Neuronal stem cell (in vitro differentiated cells): ENCODE results near the gene MAPT.
A peak's percentile ranks its signal among the peaks of the same experiment; 100 is the strongest.

Experiments used
- DNase-seq: peaks from one replicate; pipeline ENCODE4 v3.0.0-alpha.2; 2013; ENCODE audit warnings: low spot score
- H2AFZ ChIP-seq: one replicate; pipeline ENCODE4 v1.6.1; 2013; ENCODE audit warnings: mild to moderate bottlenecking, low read length, inconsistent platforms
- H2AK5ac ChIP-seq: 2 replicates; pipeline ENCODE4 v1.6.1; 2013; ENCODE audit warnings: low read depth, mild to moderate bottlenecking, inconsistent platforms, low read length, moderate library complexity, mixed read lengths
- H2BK120ac ChIP-seq: 2 replicates; pipeline ENCODE4 v1.6.1; 2013; ENCODE audit warnings: low read depth, mild to moderate bottlenecking, inconsistent platforms, low read length, moderate library complexity, mixed read lengths
- H2BK12ac ChIP-seq: one replicate; pipeline ENCODE4 v1.6.1; 2013; ENCODE audit warnings: low read length, inconsistent platforms
- H2BK15ac ChIP-seq: 2 replicates; pipeline ENCODE4 v1.6.1; 2013; ENCODE audit warnings: mild to moderate bottlenecking, low read length, inconsistent platforms, mixed read lengths
- H2BK5ac ChIP-seq: one replicate; pipeline ENCODE4 v1.6.1; 2013; ENCODE audit warnings: inconsistent platforms, mild to moderate bottlenecking, low read length, moderate library complexity
- H3K14ac ChIP-seq: one replicate; pipeline ENCODE4 v1.6.1; 2013; ENCODE audit warnings: low read length, inconsistent platforms
- H3K18ac ChIP-seq: 2 replicates; pipeline ENCODE4 v1.6.1; 2013; ENCODE audit warnings: low read length, inconsistent platforms
- H3K23ac ChIP-seq: 2 replicates; pipeline ENCODE4 v1.6.1; 2013; ENCODE audit warnings: low read depth, mild to moderate bottlenecking, mixed read lengths, low read length, inconsistent platforms; ENCODE audit not compliant: poor library complexity
- H3K27ac ChIP-seq: replicated peaks from 3 replicates; pipeline ENCODE4 v1.5.1; 2013; ENCODE audit warnings: low read length, inconsistent platforms
- H3K27me3 ChIP-seq, 3 experiments: 2 replicates each; pipeline ENCODE4 v1.6.1; 2013; ENCODE audit warnings: low read length in 3 of 3, mild to moderate bottlenecking in 2 of 3, inconsistent platforms in 1 of 3, low read depth in 1 of 3, mixed read lengths in 1 of 3, moderate library complexity in 1 of 3; ENCODE audit not compliant: control insufficient read depth in 3 of 3, insufficient read depth in 3 of 3
- H3K36me3 ChIP-seq, 2 donors: replicated peaks in 1 of 2; 2 replicates each; pipeline ENCODE4 v1.6.1; 2013; ENCODE audit warnings: low read length in 2 of 2; ENCODE audit not compliant: control insufficient read depth in 2 of 2, insufficient read depth in 2 of 2
- H3K4ac ChIP-seq: 2 replicates; pipeline ENCODE4 v1.6.1; 2013; ENCODE audit warnings: inconsistent platforms, mild to moderate bottlenecking, low read length, moderate library complexity
- H3K4me1 ChIP-seq, 2 donors: 1 replicate in 1 of 2; 2 replicates in 1 of 2; pipeline ENCODE4 v1.6.1; 2013; ENCODE audit warnings: low read length in 2 of 2, low read depth in 1 of 2; ENCODE audit not compliant: control insufficient read depth in 2 of 2, insufficient read depth in 1 of 2
- H3K4me2 ChIP-seq: one replicate; pipeline ENCODE4 v1.6.1; 2013; ENCODE audit warnings: mild to moderate bottlenecking, low read length, inconsistent platforms; ENCODE audit not compliant: insufficient read depth, poor library complexity, severe bottlenecking
- H3K4me3 ChIP-seq, 2 donors: 2 replicates each; pipeline ENCODE4 v1.5.1; 2013; ENCODE audit warnings: low read length in 2 of 2, mild to moderate bottlenecking in 2 of 2, inconsistent platforms in 1 of 2, moderate library complexity in 1 of 2
- H3K79me1 ChIP-seq: one replicate; pipeline ENCODE4 v1.6.1; 2013; ENCODE audit warnings: low read depth, mild to moderate bottlenecking, inconsistent platforms, low read length, moderate library complexity
- H3K9ac ChIP-seq: one replicate; pipeline ENCODE4 v1.6.1; 2013; ENCODE audit warnings: mild to moderate bottlenecking, low read depth, low read length, inconsistent platforms; ENCODE audit not compliant: poor library complexity
- H3K9me3 ChIP-seq, 2 donors: replicated peaks in 1 of 2; 2 replicates each; pipeline versions ENCODE3 to v1.6.1; 2013; ENCODE audit warnings: low read length in 2 of 2, mild to moderate bottlenecking in 2 of 2, inconsistent platforms in 1 of 2, low read depth in 1 of 2, mixed read lengths in 1 of 2, moderate library complexity in 1 of 2; ENCODE audit not compliant: control insufficient read depth in 2 of 2, insufficient read depth in 1 of 2
- H4K8ac ChIP-seq: one replicate; pipeline ENCODE4 v1.6.1; 2013; ENCODE audit warnings: low read depth, mild to moderate bottlenecking, inconsistent platforms, low read length, moderate library complexity
- H4K91ac ChIP-seq: one replicate; pipeline ENCODE4 v1.6.1; 2013; ENCODE audit warnings: low read length, low read depth, mild to moderate bottlenecking, inconsistent platforms; ENCODE audit not compliant: poor library complexity
- WGBS, 2 donors: extraction: QIAGEN DNeasy Blood & Tissue Kit; methylation state at CpG; one replicate each; pipeline ENCODE4 v1.1.7; 2013; ENCODE audit warnings: missing lambda C conversion rate in 2 of 2, mixed read lengths in 1 of 2; ENCODE audit not compliant: insufficient read length in 2 of 2, insufficient replicate concordance in 1 of 2; ENCODE audit errors: extremely low coverage in 2 of 2; 5-methylcytosine and 5-hydroxymethylcytosine counted together

Gene MAPT

GRCh38 chr17:45848405-45848804, 45.9 kb upstream of the MAPT start:
- Histone ChIP-seq H2BK12ac (no peak overlapping the region), H2AK5ac (no peak overlapping the region), H3K9me3 (no peaks in the 10 kb centered on the region), H3K18ac (no peak overlapping the region), H3K4me3 (no peak overlapping the region), H3K27ac (no peak overlapping the region), H3K23ac (no peak overlapping the region), H2BK120ac (no peak overlapping the region), H3K4me2 (no peak overlapping the region), H3K9ac (no peak overlapping the region), H3K79me1 (no peaks in the 10 kb centered on the region), H3K4ac (no peak overlapping the region), H2BK5ac (no peak overlapping the region), H3K36me3 (no peaks in the 10 kb centered on the region), H4K91ac (no peak overlapping the region), H3K14ac (no peak overlapping the region), H2BK15ac (no peak overlapping the region), H2AFZ (no peak overlapping the region), H3K4me1 (no peaks in the 10 kb centered on the region), H3K27me3 (peaks cover 0 to 5% (median 0%) of the 10 kb centered on the region in 3 experiments), H4K8ac (no peak overlapping the region)
- DNase-seq = no peak
- WGBS, 2 donors = no CpG with 5 or more reads among the region's 9 CpGs

- Histone ChIP-seq H3K14ac (no peak overlapping the region), H3K23ac (no peak overlapping the region), H3K18ac (no peak overlapping the region), H3K27ac (no peak overlapping the region), H2AFZ (no peak overlapping the region), H3K9me3 (no peaks in the 10 kb centered on the region), H3K79me1 (no peaks in the 10 kb centered on the region), H4K8ac (no peak overlapping the region), H3K4me2 (no peak overlapping the region), H2BK5ac (no peak overlapping the region), H4K91ac (no peak overlapping the region), H3K27me3 (peaks cover 0 to 5% (median 0%) of the 10 kb centered on the region in 3 experiments), H2BK15ac (no peak overlapping the region), H2BK120ac (no peak overlapping the region), H3K9ac (peak overlapping the region; percentile 7), H3K36me3 (no peaks in the 10 kb centered on the region), H3K4me3 (no peak overlapping the region), H2BK12ac (no peak overlapping the region), H3K4ac (no peak overlapping the region), H3K4me1 (no peaks in the 10 kb centered on the region), H2AK5ac (peak overlapping the region; percentile 18)
- no peak for DNase-seq
- no CpG with 5 or more reads among the region's 15 CpGs for WGBS, 2 donors
These were observed 45.4 kb upstream of the MAPT start for GRCh38 chr17:45848868-45849535.

- DNase-seq = no peak
- H3K4me1 ChIP-seq = no peaks in the 10 kb centered on the region
- WGBS, 2 donors = no CpG with 5 or more reads among the region's 7 CpGs
These were observed 44.8 kb upstream of the MAPT start for GRCh38 chr17:45849536-45849990.

GRCh38 chr17:45850011-45850410, 44.3 kb upstream of the MAPT start:
- H3K4me2 ChIP-seq = no peak overlapping the region
- H2BK15ac ChIP-seq = no peak overlapping the region
- no peak overlapping the region for H4K91ac ChIP-seq
- H3K4me3 ChIP-seq = no peak overlapping the region
- no peak overlapping the region for H4K8ac ChIP-seq
- no peak overlapping the region for H2AFZ ChIP-seq
- DNase-seq = no peak
- no peaks in the 10 kb centered on the region for H3K9me3 ChIP-seq
- H2BK12ac ChIP-seq = no peak overlapping the region
- no peaks in the 10 kb centered on the region for H3K36me3 ChIP-seq
- no peak overlapping the region for H2AK5ac ChIP-seq
- no peak overlapping the region for H3K27ac ChIP-seq
- no peak overlapping the region for H3K23ac ChIP-seq
- H3K9ac ChIP-seq = no peak overlapping the region
- no peak overlapping the region for H3K4ac ChIP-seq
- H3K79me1 ChIP-seq = no peaks in the 10 kb centered on the region
- H3K27me3 ChIP-seq = peaks cover 0 to 5% (median 0%) of the 10 kb centered on the region in 3 experiments
- H3K14ac ChIP-seq = no peak overlapping the region
- no peak overlapping the region for H2BK120ac ChIP-seq
- H3K18ac ChIP-seq = no peak overlapping the region
- WGBS, 2 donors = no CpG with 5 or more reads among the region's 4 CpGs
- H3K4me1 ChIP-seq = no peaks in the 10 kb centered on the region
- no peak overlapping the region for H2BK5ac ChIP-seq

More at GRCh38 chr17:45849536-45849990, 44.8 kb upstream of the MAPT start:
- H3K18ac ChIP-seq = no peak overlapping the region
- H2AK5ac ChIP-seq = peak overlapping the region; percentile 18
- H3K4me2 ChIP-seq = no peak overlapping the region
- H3K36me3 ChIP-seq = no peaks in the 10 kb centered on the region
- H3K9me3 ChIP-seq = no peaks in the 10 kb centered on the region
- no peak overlapping the region for H2BK12ac ChIP-seq
- no peak overlapping the region for H4K91ac ChIP-seq
- H2BK5ac ChIP-seq = no peak overlapping the region
- no peak overlapping the region for H3K14ac ChIP-seq
- H3K23ac ChIP-seq = no peak overlapping the region
- H3K27ac ChIP-seq = no peak overlapping the region
- peaks cover 0 to 5% (median 0%) of the 10 kb centered on the region in 3 experiments for H3K27me3 ChIP-seq
- no peak overlapping the region for H2BK120ac ChIP-seq
- H3K9ac ChIP-seq = peak overlapping the region; percentile 7
- H2BK15ac ChIP-seq = no peak overlapping the region
- H3K4ac ChIP-seq = no peak overlapping the region
- no peak overlapping the region for H2AFZ ChIP-seq
- no peak overlapping the region for H4K8ac ChIP-seq
- H3K4me3 ChIP-seq = no peak overlapping the region
- no peaks in the 10 kb centered on the region for H3K79me1 ChIP-seq
